ENCODE measurements around the gene NCOR2.

Gene NCOR2

DNA sequence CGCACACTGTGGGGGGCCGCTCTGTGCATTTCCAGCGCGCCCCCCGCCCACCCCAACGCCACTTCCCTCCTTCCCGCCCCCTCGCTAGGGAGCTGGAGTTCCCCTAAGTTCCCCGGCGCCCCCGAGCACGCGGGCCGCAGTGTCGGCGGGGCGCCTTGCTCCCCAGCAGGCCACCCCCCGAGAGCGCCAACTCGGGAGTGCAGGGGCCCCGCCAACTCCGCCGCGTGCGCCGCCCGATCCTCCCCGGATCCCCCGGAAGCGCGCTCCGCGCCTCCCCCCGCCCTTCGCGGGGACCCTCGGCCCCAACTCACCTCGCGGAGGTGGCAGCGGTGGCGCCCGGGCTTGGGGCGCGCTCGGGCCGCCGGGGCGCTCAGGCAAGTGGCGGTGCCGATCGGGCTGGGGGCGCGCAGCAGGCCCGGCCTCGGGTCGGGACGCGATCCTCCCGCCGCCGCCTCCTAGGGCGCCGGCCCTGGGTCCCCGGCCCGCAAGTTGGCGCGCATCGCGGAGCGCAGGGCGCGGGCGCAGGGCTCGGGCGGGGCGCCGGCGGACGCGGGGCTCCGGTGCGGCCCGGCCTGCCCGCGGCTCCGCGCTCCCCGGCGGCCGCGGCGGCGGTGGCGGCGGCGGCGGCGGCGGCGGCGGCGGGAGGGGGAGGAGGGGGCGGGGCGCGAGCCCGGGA is at the start of gene NCOR2:
Gene NCOR2 (minus strand): TSS at position 616 of the 676 bp plus-strand sequence. CDS start 72,361 bp downstream, outside the sequence.
- peak; percentile 77 to 93 (median 80) for DNase-seq

DNA sequence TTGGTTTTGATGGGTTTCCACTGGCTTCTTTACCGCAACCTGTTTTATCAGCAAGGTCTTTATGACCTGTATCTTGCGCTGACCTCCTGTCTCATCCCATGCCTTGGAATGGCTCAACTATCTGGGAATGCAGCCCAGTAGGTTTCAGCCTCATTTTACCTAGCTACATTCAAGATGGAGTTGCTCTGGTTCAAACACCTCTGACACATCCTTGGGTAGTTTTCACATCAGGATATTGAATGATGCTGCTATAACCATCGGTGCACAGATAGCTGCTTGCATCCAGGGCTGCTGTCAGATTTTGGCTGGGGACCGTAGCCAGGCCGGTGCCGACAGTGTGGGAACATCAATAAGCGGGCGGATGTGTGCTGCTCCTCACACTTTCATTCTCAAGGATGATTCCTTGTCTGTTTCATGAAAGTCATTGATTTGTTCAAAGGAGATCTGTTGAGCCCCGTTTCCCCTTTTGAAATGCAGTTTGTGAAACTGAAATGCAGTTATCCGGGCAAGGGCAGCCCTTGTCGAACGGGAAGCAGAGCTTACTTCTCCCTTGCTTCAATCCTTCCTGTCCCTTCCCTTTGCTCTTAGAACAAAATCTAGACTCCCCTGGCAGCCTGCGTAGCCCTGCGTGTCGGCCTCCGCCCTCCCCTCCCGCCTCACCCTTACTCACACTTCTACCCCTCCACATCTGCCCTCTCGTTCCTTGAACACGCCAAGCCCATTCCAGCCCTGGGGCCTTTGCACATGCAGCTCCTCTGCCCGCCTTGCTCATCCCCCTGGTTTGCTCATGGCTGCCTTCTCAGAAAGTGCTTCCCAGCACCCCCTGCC is 49.2 kb upstream of the NCOR2 start:
- peak; percentile 66 to 75 (median 69) for DNase-seq

DNA sequence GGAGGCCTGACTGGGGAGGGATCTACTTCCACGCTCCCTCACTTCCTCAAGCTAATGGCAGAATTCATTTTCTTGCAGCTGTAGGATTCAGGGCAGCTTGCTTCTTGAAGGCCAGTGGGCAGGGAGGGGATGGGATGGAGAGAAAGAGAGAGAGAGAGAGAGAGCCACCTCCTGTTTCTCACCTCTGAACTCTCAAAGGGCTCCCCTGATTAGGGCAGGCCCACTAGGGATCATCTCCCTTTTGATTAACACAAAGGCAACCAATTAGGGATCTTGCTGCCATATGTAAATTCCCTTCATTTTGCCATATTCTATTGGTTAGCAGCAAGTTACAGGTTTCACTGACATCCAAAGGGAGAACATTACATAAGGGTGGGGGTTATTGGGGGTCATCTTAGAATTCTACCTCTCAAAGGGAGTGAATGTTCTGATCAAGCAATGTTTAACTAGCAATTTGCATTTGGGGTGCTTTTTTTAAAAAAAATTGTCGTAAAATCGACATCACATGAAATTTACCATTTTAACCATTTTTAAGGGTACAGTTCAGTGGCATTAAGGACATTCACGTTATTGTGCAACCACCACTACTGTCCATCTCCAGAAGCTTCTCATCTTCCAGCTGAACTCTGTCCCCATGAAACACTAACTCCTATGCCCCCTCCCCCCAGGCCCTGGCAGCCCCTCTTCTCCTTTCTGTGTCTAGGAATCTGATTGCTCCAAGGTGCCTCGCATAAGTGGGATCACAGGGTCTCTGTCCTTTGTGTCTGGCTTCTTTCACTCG is 47.3 kb upstream of the NCOR2 start:
- DNase-seq: no peak

DNA sequence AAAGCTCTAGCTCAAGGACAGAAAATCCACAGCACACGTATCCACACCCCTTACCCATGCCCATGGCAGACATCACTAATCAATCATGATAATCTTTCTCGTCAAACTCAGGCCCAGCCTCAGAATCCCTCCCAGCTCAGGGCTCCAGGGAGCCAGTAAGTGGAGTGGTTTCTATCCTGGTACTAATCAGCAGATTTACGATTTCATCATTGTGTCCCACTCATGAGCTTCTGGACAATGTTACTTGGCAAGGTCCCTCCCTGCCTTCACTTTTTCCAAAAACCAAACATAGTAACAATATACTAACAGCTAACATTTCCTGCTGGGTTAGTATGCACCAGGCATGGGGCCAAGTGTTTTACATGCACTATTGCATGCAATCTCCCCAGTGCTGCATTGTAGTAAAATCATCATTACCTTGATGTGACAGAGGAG is 45.8 kb upstream of the NCOR2 start:
- no peak for DNase-seq

DNA sequence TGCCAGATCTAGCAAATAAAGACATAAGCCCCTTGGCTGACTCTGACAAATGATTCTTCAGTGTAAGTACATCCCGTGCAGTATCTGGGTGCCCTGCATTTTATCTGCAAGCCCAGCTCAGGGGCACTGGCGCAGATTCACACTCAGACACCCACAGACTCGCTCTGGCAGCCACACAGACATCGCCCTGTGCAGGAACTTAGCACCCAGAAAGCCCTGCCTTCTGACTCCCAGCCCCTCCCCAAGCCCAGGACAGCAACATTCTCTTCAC is 44.9 kb upstream of the NCOR2 start:
- DNase-seq: no peak

DNA sequence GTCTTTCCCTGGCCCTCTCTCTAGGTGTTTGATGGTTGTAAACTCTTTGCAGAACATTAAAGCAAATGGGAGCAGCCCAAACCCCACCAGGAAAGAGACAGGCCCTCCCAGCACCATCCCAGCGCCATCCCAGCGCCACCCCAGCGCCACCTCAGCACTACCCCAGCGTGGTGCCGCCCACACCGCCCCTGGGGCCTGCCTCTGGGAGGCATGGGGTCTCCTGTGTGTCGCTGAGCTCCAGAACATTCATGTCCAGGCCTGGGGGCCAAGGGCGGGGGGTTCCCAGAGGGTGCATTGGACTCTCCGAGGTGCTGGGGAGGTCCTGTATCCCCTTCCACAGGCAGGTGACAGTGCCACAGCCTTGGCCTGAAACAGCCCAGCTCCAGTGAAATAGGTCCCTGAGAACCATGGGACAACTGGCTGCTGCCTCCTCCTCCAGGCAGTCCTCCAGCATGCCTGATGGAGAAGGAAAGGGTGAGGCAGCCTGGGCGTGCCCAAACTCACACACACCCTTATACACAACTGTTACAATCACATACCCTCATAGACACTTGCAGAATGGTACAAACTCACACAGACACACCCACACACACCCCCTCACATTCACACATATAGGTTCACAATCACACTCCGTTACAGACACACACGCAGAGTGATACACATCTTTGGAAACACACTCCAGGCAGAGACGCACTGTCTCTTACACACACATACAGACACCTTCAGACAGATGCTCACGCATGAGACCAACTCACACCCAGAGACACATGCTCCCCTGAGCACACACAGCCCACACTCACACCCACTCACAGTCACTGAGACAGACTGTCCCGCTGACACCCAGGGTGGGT is 44.4 kb upstream of the NCOR2 start:
- DNase-seq: no peak

DNA sequence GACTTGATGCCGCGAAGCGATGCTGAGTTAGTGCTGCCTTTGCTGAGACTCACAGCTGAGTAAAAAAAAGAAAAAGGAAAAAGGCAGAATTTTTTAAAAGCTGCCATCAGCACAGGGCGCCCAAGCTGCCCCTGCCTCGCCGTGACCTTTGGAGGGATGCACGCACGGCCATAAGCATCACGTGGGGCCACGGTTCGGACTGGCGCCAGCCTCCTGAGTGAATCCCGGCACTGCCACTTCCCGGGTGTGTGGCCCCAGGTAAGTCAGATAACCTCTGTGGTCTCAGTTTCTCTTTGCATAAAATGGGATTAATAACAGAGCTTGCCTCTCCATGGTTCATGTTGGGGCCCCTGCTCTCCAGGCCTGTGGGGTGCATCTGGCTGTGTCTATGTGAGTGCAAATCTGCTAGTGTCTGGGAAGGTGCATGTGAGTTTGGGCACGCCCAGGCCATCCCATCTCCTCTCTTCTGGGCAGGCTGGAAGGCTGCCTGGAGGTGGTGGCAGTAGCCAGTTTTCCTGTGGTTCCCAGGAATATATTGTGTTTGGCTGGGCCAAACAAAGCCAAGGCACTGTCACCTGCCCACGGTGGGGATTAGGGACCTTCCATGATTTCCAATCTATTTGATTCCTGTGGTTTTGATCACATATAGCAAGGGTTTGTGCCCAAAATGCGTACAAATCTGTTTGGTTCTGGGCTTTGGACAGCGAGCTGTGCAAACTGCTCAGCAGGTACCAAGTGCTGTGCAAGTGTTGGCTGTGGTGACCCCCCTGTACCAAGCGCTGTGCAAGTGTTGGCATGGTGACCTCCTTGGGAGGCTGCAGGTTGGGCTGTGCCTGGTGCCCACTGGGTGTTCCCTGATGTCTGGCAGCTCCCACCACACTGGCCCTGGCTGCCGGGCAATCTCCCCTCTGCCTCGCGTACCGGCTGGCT is 43.5 kb upstream of the NCOR2 start:
- DNase-seq: no peak

DNA sequence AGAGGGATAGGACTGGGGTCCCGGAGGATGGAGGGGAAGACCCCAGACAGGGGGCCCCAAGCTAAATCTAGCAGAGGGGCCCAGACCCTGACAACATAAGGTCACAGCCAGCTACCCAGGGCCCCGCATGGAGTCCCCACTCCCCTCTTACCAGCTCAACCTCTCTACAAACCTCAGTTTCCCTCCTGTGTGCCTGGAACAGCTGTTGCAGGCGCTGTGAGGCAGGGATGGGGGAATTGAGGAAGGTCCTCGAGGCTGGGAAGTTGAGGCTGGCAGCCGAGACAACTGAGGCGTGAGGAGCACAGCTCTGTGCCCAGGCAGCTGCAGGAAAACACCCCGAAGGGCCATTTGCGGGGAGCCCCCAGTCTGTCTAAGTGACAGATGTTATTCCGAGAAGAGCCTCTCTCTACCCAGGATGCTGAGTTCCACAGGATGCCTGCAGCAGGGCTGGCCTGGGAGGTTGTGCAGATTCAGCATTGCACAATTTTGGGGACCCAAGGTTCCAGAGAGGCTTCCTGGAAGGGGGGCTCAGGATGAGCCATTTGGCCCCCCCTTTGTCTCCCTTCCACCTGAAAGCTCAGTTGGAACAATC is 42.7 kb upstream of the NCOR2 start:
- no peak for DNase-seq

DNA sequence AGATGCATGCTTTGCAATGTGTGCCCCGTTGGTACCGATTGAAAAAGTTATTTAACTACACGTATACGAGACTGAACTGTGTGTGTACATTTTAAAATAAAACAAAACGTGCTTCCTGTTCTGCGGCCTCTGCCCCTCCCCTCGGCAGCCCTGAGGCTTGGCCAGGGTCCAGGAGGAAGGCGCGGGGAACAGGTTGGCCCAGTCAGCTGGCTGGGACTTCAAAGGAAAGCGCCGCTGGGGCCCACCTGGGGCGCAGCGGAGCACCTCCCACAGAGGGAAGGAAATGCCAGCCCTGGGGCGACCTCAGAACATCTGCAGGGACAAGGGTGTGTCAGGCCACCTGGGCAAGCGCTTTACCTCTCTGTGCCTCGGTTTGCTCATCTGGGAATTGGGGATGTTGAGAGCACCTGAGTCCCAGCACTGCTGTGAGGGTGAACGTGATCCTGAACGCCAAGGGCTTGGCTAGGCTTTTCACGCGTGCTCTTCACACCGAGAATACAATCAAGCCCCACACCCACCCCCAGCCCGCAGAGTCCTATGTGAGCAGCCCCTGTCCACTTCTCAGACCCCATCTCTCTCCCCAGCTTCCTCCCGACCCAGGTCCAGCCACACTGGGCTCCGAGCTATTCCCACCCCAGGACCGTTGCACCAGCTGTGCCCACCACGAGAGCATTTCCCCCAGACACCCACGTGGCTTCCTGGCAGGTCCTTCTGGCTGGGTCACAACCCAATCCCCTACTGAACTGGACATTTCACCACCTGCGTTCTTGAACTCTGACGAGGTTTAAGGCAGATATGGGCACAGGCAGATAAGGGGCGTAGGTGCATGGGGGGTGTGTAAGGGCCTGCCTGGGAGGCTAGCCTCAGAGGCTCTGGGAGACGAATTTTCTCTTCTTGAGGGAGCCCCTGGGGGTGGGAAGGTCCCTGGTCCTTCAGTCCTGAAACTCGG is 41.9 kb upstream of the NCOR2 start:
- peak; percentile 38 to 58 (median 40) for DNase-seq

DNA sequence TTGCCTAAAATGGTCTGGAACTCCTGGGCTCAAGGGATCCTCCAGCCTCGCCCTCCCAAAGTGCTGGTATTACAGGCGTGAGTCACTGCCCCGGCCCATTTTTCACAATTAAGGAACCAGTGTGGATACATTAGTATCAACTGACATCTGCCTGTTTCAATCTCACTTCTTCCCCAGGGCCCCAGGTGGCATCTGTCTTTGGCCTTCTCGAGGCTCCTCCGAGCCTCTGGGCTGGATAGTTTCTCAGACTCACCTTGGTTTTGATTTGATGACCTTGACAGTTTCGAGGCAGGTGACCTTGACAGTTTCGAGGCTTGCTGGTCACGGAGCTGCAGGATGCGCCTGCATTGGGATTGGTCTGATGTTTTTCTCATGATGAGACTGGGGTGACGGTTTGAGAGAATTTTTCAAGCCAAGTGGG is 41.0 kb upstream of the NCOR2 start:
- DNase-seq: peak; percentile 69 to 75 (median 74)

DNA sequence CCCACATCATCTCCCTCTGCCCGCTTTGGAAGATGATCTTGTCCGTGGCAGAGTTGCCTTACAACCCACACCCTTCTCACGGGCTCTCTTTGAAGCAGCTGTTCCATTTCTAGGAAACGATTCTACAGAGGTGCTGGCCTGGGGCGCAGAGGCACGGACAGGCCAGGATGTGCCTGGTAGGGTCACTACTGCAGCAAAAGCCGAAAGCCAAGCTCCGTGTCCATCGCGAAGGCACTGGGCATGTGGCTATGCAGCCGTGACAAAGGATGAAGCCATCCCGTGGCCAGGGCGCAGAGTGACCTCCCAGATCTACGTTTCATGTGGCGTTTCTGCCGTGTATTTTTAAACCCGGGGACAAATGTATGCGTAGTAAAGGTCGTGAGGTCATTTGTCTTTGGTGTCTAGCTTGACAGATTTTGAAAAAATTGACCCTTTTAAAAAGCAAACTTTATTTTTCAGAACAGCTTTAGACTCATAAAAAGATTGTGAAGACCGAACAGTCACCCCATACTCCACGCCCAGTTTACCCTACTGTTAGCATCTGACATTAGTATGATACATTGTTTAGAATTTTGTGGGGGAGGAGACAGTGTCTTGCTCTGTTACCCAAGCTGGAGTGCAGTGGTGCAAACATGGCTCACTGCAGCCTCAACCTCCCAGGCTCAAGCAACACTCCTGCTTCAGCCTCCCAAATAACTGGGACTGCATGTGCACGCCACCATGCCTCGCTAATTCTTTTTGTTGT is 40.4 kb upstream of the NCOR2 start:
- DNase-seq: peak in 2 of 3 donors; percentile 50 to 56

DNA sequence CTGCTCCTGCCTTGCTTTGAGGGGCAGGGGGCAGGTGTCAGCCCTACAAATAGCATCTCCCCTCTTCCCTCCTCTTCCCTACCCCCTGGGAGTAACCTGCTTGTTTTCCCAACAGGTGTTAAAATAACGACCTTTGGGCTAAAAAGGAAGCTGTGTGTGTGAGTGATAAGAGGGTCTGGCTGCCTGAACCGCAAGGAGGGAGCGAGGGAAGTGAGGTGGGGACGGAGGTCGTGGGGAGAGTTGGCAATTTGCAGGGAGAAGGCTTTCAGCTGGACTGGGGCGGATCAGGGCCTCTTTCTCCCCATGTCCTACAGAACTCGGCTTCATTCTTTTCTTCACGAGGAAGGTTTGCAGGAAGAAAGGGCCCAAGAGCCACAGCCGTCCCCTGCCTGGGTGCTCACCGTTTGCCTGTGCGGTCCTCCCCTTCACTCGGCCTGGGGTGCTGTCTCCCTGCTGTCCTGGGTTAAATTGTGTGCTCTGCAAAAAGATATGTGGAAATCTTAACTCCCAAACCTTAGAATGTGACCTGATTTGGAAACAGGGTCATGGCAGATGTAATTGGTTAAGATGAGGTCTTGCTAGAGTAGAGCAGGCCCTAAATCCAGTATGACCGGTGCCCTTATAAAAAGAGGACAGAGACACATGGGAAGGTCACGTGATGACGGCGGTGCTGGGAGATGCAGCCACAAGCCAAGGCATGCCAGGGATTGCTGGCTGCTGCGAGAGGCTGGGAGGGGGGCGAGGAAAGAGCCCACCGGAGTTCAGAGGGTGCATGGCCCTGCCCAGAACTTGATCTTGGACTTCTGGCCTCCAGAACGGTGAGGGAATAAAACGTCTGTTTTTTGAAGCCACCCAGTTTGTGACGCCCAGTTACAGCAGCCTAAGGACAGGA is 38.7 kb upstream of the NCOR2 start:
- no peak for DNase-seq

DNA sequence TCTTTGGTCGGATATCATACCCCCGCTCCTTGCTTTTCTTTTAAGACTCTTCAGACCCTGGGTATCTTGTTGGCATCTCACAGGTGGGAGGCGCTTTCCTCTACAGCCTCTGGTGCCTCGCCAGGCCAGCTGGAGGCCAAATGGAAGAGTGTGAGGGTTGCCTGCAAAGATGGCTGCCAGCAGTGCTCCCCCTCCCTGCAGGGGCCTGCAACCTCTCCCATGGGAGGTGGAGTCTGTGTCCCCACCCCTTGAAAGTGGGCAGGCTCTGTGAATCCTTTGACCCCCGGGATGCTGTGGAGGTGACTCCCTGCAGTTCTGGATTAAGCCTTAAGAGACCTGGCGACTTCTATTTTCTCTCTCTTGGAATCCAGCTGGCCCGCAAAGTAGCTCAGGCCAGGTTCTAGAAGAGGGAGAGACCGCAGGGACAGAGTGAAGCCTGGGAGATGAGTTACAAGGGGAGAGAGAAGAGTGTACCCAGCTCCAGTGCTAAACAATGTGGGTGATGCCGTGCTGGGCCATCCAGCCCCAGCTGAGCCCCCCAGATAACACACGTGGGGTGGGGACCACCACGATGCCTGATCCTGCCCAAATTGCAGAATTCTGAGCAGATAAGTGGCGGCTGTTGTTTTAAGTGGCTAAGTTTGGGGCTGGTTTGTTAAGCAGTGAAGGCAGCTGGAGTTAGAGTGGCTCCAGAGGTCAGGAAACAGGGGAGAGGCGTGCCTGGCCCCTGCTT is 37.9 kb upstream of the NCOR2 start:
- no peak for DNase-seq

DNA sequence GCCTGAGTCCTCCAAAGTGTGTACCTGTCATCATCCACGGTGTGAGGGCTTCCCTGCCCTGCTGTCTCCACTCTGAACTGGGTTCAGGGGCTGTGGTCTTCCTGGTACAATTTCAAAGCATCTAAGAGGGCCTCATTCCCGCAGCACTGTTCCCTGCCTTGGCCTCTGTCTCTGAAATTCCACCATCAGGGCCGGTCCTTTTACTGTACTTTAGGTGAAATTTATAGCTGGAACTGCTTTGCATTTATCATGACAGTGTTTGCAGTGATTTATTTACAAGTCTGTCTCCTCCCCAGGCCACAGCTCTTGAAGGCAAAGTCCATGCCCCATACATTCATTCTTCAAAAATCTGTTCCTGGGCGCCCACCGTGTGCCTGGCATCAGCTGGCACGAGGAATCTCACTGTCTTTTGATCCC is 36.9 kb upstream of the NCOR2 start:
- no peak for DNase-seq

DNA sequence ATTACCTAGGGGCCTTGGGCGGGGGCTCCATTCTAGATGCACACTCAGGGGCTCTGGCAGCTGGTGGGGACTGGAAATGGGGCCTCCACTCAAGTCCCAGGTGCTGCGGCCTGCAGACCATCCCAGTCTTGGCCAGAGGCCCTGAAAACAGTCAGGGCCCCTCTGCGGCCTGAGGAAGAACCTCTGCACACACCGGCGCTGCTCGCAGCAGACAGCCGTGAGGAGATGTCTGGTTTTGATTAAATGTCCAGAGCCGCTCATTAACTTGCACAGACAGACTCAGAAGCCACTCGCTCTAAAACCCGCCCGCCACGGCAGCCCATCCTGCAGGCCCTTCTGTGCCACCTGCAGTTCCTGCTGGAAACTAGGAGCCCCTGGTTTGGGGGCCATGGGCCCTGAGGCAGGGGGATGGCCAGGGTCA is 36.4 kb upstream of the NCOR2 start:
- no peak for DNase-seq

DNA sequence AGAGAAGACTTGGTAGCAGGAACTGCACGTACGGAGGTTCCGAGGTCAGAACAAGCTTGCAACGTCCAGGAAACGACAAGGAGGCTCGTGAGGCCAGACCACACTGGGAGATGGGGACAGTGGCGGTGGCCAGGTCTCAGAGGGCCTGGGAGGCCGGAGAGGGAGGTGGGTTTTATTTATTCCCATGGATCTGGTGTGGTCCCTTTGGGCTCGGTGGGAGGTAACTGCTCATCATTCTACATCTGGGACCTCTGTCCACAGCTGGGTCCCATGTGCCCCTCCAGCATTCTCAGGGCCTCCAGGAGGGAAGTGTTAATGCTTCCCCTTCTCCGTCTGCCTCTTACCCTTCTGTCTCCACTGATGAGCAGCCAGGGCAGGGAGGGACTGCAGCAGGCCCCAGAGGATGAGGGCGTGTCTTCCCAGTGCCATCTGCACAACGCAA is 35.7 kb upstream of the NCOR2 start:
- peak in 2 of 3 donors; percentile 33 to 36 for DNase-seq

DNA sequence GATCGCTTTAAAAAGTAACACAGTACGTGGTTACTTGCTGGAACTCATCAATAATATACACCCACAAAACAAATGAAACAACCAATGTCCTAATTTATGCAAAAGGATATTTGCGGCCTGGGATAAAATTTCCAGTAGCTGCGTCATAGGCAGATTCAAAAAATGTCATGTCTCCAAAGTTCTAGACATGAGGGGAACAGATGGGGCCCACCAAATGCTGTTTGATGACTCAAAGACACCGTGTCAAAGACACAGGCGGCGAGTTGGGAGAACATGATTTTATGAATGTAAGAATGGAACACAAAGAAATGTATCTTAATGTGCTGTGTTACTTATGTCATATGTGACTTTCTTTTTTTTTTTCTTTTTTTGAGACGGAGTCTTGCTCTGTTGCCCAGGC is 34.3 kb upstream of the NCOR2 start:
- no peak for DNase-seq

Measured in suppressor macrophage treated with lipopolysaccharide for 1 hour (primary cell).